Tongue (tissue), 2 donors: Measurements from ENCODE around the gene GPATCH8. TPM values are rescaled to one million over a fixed set of nuclear protein-coding genes. Genes with fewer than 3 reads are reported as not detected.
A peak's percentile ranks its signal among the peaks of the same experiment; 100 is the strongest.
"Not testable (repeated sequence)": the region's sequence is repeated elsewhere in the genome, so short reads cannot be mapped to it uniquely, and the experiment has no call there.

ENCODE experiments used
- DNase-seq: peaks from one replicate; pipeline ENCODE4 v3.0.0-alpha.2; 2015
- total RNA-seq: library from RNA; depleted of rRNA; stranded (reverse); fragments of >200 nt; gene quantifications from one replicate; pipeline ENCODE4 v1.2.3, GENCODE V29; 2014

The GPATCH8 gene
- total RNA-seq, 1 donor from 2014 or later, result 47.1 TPM

DNA sequence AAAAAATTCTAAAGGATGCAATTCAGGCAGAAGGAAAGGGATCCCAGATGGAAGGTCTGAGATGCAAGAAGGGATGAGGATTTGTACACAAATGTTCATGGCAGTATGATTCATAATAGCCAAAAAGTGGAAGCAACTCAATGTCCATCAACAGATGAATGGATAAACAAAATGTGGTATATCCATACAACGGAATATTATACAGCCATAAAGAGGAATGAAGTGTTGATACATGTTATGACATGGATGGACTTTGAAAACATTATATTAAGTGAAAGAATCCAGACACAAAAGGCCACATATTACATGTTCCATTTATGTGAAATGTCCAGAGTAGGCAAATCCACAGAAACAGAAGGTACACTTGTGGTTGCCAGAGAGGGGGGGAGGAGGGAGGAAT lies 23.9 kb upstream of the GPATCH8 start:
- no peak for DNase-seq

GRCh38 chr17:44523672-44523972 lies 20.4 kb upstream of the GPATCH8 start:
- no peak for DNase-seq

GRCh38 chr17:44522883-44523671 lies 19.9 kb upstream of the GPATCH8 start:
- peak; percentile 27 for DNase-seq

DNA sequence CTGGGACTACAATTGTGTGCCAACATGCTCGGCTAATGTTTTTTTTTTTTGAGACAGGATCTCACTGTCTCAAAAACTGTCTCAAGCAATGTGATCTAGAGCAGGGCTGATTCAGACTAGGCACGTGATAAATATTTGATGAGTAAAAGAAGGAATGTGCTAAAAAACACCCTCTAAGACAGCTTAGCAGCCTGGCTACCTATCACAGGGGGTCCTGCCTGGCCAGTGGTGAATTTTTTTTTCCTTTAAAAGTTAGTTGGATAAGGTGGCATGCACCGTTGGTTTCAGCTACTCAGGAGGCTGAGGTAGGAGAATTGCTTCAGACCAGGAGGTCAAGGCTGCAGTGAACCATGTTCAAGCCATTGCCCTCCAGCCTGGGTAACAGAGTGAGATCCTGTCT lies 14.8 kb upstream of the GPATCH8 start:
- no peak for DNase-seq

DNA sequence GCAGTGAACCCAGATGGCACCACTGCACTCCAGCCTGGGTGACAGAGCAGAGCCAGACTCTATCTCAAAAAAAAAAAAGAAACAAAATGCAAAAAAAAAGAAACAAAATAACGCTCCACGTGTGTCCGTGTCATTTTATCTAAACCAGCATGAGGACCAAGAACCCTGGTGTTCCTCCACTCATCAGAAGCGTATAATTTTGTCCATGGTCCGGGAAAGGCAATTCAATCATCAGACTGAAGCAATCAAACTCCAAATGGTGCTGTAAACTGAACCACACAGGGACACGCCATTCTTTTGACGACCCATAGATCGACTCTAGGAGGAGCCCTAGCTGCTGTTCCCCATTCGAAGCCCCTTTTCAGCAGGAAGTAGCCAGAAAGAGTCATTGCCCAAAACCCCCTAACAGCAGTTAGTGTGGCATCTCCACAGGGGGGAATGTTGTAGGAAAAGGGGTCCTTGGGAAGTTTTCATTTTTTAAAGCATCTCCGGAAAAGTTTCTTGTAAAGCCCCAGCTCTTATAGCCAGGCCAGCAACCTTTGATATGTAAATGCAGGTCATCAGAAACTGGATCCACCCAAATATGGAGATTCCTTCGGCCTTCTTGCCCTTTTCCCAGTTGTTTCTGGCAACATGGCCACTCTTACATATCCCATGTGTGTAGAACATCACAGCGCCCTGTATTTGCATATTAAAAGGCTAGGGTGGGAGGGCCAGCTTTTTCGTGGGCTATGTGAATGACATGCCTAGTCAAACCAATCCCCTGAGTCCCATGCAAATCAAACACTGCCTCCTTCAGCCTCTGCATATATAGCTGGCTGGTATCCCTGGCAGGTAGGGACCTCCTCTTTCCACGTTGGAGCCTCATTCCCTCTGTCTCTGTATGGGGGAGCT lies 8.3 kb upstream of the GPATCH8 start:
- not testable (repeated sequence) for DNase-seq

- DNase-seq, result not testable (repeated sequence)
These were observed 3.9 kb upstream of the GPATCH8 start for GRCh38 chr17:44506939-44507604.

GRCh38 chr17:44502598-44503146 lies 534 bp downstream of the GPATCH8 start:
- DNase-seq, result peak; percentile 54

GRCh38 chr17:44501866-44502375 lies 1.3 kb downstream of the GPATCH8 start:
- DNase-seq, result peak; percentile 32

GRCh38 chr17:44499722-44500121 lies 3.5 kb downstream of the GPATCH8 start:
- no peak for DNase-seq

DNA sequence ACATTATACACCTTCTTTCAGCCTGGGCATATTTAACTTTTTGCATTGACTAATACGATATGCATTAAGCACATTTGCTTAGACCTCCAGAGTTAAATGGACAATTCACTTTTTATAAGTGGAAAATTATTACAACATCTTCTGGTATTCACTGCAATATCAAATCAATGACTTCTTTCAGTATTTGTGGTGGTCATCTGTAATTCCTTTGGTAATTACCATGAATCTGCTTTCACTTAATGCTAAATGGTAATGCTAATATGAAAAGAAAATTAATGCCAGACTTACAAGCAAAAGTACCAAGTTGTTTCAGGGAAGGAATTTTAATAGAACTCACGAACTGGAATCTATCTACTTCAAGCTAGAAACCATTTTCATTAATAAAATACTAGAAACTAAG lies 6.4 kb downstream of the GPATCH8 start:
- no peak for DNase-seq

DNA sequence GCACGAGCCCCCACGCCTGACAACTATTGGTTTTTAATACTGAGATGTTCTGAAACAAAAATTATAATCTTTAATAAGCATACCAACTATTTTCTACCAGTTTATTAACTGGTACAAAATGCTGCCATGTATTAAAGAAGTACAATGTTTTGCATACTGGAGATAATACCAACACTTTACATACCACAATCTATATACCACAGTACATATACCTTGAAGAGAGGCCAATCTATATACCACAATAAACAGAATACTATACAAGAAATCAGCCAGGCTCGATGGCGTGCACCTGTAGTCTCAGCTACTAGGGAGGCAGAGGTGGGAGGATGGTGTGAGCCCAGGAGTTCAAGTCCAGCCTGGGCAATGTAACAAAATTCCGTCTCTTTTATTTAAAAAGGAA lies 9.9 kb downstream of the GPATCH8 start:
- DNase-seq, result no peak

GRCh38 chr17:44492706-44493272 lies 10.4 kb downstream of the GPATCH8 start:
- DNase-seq, result no peak

DNA sequence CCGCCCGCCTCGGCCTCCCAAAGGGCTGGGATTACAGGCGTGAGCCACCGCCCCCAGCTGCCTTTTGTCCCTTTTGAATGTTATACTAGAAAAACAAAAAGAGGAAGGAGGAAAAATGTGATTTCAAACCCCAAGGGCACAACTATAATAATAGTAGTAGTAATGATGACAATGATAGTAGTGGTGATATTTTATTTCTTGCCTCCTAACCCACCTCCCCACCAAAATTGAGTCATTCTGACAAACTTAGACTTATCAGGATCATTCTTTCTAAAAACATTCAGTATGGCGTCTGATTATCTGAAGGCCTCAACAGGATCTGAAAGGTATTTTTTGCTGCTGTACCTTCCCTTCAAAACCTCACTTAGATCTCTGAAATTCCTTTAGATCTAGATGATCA lies 13.6 kb downstream of the GPATCH8 start:
- DNase-seq, result no peak

- no peak for DNase-seq
These were observed 16.0 kb downstream of the GPATCH8 start for GRCh38 chr17:44487170-44487569.

DNA sequence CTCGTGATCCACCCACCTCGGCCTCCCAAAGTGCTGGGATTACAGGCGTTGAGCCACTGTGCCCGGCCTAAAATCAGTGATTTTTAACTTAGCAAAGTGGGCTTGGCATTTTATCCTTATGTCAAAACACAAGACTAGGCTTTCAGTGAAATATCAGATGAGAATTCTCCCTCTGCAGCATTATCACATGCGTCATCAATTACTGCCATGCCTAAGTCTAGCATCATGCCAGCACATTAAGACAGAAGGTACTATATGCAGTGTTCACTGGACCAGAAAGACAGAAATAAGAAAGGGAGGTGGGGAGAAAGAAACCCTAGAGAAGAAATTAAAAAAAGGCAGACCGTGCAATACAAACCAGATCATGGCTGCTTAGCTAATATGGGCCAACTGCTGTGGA lies 29.8 kb downstream of the GPATCH8 start:
- no peak for DNase-seq

GRCh38 chr17:44469676-44470075 lies 33.5 kb downstream of the GPATCH8 start:
- no peak for DNase-seq

DNA sequence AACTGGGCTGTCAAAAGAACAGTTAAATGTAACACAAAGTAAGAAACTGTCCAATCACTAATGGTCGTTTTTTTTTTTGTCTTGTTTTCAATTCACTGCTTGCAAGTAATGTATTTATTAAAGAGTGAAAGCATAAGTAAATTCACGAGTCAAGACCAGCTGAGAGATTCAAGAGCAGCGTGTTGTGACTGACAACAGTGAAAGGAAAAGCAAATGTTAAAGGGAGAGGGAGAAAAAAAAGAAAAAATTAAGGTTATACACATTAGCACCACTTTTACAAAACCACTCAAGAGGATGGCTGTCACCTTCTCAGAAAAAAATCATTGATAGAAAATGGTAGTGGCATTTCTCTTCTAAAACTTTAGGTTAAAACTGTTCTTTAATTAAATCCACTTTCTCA lies 36.1 kb downstream of the GPATCH8 start:
- DNase-seq, result no peak

- no peak for DNase-seq
These were observed 36.9 kb downstream of the GPATCH8 start for GRCh38 chr17:44466339-44466738.

GRCh38 chr17:44465897-44466296 lies 37.3 kb downstream of the GPATCH8 start:
- no peak for DNase-seq

DNA sequence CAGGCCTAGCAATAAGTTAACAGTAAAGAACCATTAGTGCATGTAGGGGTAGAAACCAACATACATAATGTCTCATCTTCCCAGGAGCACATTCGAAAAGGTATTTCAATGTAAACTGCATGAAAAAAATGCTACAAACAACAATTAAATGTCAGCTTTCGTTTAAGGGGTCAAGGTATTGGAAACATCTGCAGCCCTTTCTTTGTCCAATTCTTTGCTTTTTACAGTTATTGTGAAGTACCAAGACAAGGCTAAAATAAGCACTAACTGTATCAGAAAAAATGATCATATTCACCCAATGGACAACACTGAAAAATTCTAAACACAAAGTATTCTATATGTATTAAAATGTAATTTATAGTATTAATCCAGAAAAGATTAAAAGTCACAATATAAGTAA lies 37.9 kb downstream of the GPATCH8 start:
- no peak for DNase-seq

DNA sequence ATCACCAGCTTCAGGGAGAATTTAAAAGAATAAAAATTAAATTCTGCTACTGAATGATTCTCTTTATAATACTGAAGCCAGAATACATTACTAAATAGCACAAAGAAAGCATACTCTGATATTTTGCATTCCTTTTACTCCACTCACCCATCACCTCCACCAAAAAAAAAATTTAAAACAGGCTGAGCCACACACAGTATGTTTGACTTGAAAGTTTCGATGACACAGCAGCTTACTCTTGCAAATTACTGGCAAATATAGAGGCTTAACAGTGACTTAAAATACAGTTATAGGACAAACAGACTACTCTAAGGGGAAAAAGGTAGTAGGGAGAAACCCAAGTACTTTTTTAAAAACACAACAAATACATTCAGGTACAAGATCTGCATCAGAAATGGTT lies 39.2 kb downstream of the GPATCH8 start:
- DNase-seq, result no peak

DNA sequence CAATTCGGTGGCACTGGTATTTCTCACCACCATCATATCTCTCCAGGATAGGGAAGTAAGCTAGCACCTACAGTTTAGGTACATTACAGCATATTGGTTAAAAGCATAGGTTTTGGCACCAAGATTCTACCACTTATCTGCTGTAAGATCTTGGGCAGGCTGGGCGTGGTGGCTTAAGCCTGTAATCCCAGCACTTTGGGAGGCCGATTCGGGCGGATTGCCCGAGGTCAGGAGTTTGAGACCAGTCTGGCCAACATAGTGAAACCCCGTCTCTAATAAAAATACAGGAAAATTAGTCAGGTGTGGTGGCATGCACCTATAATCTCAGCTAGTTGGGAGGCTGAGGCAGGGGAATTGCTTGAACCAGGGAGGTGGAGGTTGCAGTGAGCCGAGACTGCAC lies 51.4 kb downstream of the GPATCH8 start:
- no peak for DNase-seq
